ENCODE measurements around the gene CRIP2.

GRCh38 chr14:105507247-105507646, 32.6 kb downstream of the CRIP2 start:
- TF ChIP-seq POLR2AphosphoS5 (IDR thresholded peaks at IDR 0.05) (no peak), CTCF (IDR thresholded peaks at IDR 0.05) (no peak)
